Measurements from ENCODE around the gene ZNF536.

DNA sequence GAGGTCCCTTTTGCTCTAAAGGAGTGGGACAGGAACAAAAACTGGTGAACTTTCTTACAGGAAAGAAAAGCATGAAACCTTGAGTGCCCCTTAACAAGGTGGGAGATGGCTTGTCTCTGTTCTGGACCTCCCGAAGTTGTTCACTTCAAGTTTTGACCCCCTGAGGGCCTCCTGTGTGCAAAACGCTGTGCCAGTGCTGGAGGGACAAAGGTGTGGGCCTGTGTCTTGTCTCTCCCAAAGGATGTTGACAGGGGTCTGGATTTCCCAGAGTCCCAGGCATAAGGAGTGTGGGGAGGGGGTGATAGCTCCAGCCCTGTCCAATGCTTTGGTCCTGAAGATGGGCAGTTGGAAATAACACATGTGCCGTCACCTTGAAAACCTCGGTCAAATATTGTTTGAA, 6.5 kb downstream of the ZNF536 start:
- TF ChIP-seq, protein P1, sequence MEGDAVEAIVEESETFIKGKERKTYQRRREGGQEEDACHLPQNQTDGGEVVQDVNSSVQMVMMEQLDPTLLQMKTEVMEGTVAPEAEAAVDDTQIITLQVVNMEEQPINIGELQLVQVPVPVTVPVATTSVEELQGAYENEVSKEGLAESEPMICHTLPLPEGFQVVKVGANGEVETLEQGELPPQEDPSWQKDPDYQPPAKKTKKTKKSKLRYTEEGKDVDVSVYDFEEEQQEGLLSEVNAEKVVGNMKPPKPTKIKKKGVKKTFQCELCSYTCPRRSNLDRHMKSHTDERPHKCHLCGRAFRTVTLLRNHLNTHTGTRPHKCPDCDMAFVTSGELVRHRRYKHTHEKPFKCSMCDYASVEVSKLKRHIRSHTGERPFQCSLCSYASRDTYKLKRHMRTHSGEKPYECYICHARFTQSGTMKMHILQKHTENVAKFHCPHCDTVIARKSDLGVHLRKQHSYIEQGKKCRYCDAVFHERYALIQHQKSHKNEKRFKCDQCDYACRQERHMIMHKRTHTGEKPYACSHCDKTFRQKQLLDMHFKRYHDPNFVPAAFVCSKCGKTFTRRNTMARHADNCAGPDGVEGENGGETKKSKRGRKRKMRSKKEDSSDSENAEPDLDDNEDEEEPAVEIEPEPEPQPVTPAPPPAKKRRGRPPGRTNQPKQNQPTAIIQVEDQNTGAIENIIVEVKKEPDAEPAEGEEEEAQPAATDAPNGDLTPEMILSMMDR (IDR thresholded peaks at IDR 0.05; ENCODE audit: extremely low read depth in 1 of 2, insufficient read depth in 1 of 2, low read depth in 1 of 2, low read length in 2 of 2): no peak
- TF ChIP-seq POLR2AphosphoS5 (IDR thresholded peaks at IDR 0.05; ENCODE audit: insufficient read depth, low read depth, low read length) (no peak), POLR2A (IDR thresholded peaks at IDR 0.05; ENCODE audit: low read depth, low read length) (no peak), EZH2 (IDR thresholded peaks at IDR 0.05; ENCODE audit: borderline replicate concordance, low read depth, low read length, severe bottlenecking) (no peak), MYC (IDR thresholded peaks at IDR 0.05; ENCODE audit: low read depth, low read length) (no peak), FOS (IDR thresholded peaks at IDR 0.05; ENCODE audit: borderline replicate concordance, insufficient read depth, low read length) (no peak)
